Measurements from ENCODE around the gene LIM2. TPM values are rescaled to one million over a fixed set of nuclear protein-coding genes. Genes with fewer than 3 reads are reported as not detected.
A peak's percentile ranks its signal among the peaks of the same experiment; 100 is the strongest.

The LIM2 gene
- total and polyA plus RNA-seq, 9 of the 15 experiments (the other 6 are each of a cell fraction or from before 2014, with no cell fraction given) = 0.07 to 0.45 (median 0.18) TPM; not detected in 4

DNA sequence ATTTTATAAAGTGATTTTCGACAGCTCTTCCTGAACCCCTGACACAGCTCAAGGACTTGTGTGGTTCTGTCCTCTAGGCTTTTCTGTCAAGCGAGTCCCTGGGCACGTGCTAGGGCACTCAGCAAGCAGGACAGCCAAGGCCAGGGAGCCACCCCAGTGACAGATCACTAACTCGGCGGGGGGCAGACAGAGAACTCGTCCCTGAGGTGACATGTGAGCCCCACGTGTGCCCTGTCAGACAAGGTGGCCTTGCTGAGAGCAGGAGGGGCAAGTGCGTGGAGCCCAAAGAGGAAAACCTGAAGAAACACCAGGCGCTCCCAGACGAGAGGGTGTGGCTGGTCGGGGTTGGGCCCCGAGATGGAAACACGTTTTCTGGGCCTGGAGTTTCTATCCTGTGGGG is 26.5 kb downstream of the LIM2 start:
- ChIA-PET POLR2A (interaction anchor here (2.5 kb wide), 1 partner anchor 10 kb away, joined by 10 read pairs; no protein-coding TSS in a partner anchor), CTCF (ENCODE audit: low intra/inter-chr PET ratio) (no interaction called here)
- ATAC-seq (no peak), DNase-seq (ENCODE audit: extremely low read depth in 1 of 4, low spot score in 3 of 4) (no peak), FAIRE-seq (no peak)
- H3K4me2 ChIP-seq (ENCODE audit: insufficient read depth, low read length) = no peak overlapping the region
- H3K27ac ChIP-seq (ENCODE audit: extremely low read depth, low read depth, low read length) = no peak overlapping the region
- peaks cover 5% of the 10 kb centered on the region; the same call in 2 of the 3 replicates for H3K36me3 ChIP-seq (ENCODE audit: control insufficient read depth, insufficient read depth, low read length)
- H3K79me2 ChIP-seq (ENCODE audit: control insufficient read depth, insufficient read depth, low read length) = peaks cover 39% of the 10 kb centered on the region
- in situ Hi-C loops (cut with MboI) = no loop called here
- no peak for TF ChIP-seq DLX4 (CRISPR knock-in tag; IDR thresholded peaks at IDR 0.05)
- peak; percentile 21; the same call in 1 of the 2 replicates for TF ChIP-seq RBFOX2 (IDR thresholded peaks at IDR 0.05; ENCODE audit: low read depth, low read length)
- 75% methylated on average over 13 of the region's 13 CpGs for WGBS (ENCODE audit: insufficient coverage, low coverage, missing lambda C conversion rate)
- no TSS peak for BruUV-seq (replicated peaks)
- peaks cover 21 to 32% of the 10 kb centered on the region in 2 experiments for H3K4me1 ChIP-seq (replicated peaks in 1 of 2; ENCODE audit: control insufficient read depth in 2 of 2, insufficient read depth in 2 of 2, low read length in 2 of 2)
- H4K20me1 ChIP-seq (replicated peaks; ENCODE audit: control insufficient read depth, insufficient read depth, low read length) = no peaks in the 10 kb centered on the region
- H3K9me3 ChIP-seq (replicated peaks; ENCODE audit: control insufficient read depth, insufficient read depth, low read depth, low read length) = no peaks in the 10 kb centered on the region
- no peaks in the 10 kb centered on the region for H3K9me1 ChIP-seq (ENCODE audit: control insufficient read depth, insufficient read depth, low read length)
- no peaks in the 10 kb centered on the region for H3K27me3 ChIP-seq (ENCODE audit: control insufficient read depth in 2 of 2, insufficient read depth in 2 of 2, low read length in 2 of 2)
- no peak overlapping the region for H3K9ac ChIP-seq (ENCODE audit: insufficient read depth in 1 of 2, low read depth in 2 of 2, low read length in 2 of 2)
- intact Hi-C loops (cut with micrococcal nuclease) = no loop called here
- H3K4me3 ChIP-seq = no peak overlapping the region
- H2AFZ ChIP-seq (ENCODE audit: low read depth, low read length) = no peak overlapping the region

DNA sequence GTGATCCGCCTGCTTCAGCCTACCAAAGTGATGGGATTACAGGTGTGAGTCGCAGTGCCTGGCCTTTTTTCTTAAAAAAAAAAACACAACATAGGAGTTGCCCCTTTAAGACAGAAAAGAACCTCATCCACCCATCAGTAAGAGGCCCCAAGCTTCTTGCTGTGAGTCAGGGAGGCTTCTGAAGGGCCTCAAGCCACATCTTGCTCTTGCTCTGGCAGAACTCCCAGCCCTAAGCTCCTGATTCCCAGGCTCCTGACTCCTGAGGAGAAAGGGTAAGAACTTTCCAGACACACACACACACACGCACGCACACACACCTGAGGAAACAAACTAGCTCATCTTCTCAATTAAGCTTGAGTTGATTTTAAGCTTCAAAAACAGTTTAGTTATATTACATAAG is 28.5 kb downstream of the LIM2 start:
- DNase-seq (ENCODE audit: extremely low read depth in 1 of 4, low spot score in 3 of 4) = no peak
- Histone ChIP-seq H3K9me3 (replicated peaks; ENCODE audit: control insufficient read depth, insufficient read depth, low read depth, low read length) (no peaks in the 10 kb centered on the region), H3K27ac (ENCODE audit: extremely low read depth, low read depth, low read length) (no peak overlapping the region), H3K4me3 (no peak overlapping the region), H3K9ac (ENCODE audit: insufficient read depth in 1 of 2, low read depth in 2 of 2, low read length in 2 of 2) (peak overlapping the region in 1 of 2 experiments; percentile 0; a peak in 1 of 4 replicates), H2AFZ (ENCODE audit: low read depth, low read length) (no peak overlapping the region), H3K4me1 (replicated peaks in 1 of 2; ENCODE audit: control insufficient read depth in 2 of 2, insufficient read depth in 2 of 2, low read length in 2 of 2) (peaks cover 18 to 22% of the 10 kb centered on the region in 2 experiments; a peak in 4 of 5 replicates), H3K4me2 (ENCODE audit: insufficient read depth, low read length) (no peak overlapping the region), H4K20me1 (replicated peaks; ENCODE audit: control insufficient read depth, insufficient read depth, low read length) (0 out of 2 replicates have a peak, but pooled peaks cover 2% of the 10 kb centered on the region), H3K27me3 (ENCODE audit: control insufficient read depth in 2 of 2, insufficient read depth in 2 of 2, low read length in 2 of 2) (no peaks in the 10 kb centered on the region), H3K9me1 (ENCODE audit: control insufficient read depth, insufficient read depth, low read length) (no peaks in the 10 kb centered on the region), H3K36me3 (ENCODE audit: control insufficient read depth, insufficient read depth, low read length) (peaks cover 6% of the 10 kb centered on the region; the same call in 2 of the 3 replicates), H3K79me2 (ENCODE audit: control insufficient read depth, insufficient read depth, low read length) (peaks cover 32% of the 10 kb centered on the region)
- no peak for TF ChIP-seq SRSF7 (optimal IDR thresholded peaks at IDR 0.05; ENCODE audit: low read depth, low read length)
- TF ChIP-seq CBX1 (IDR thresholded peaks at IDR 0.05; ENCODE audit: low read depth) = no peak
- no peak for TF ChIP-seq ARHGAP35 (IDR thresholded peaks at IDR 0.05; ENCODE audit: partially characterized antibody)
- TF ChIP-seq CSDE1 (IDR thresholded peaks at IDR 0.05) = no peak
- no peak for TF ChIP-seq EP400 (IDR thresholded peaks at IDR 0.05)
- no peak for TF ChIP-seq ARNT (IDR thresholded peaks at IDR 0.05)
- intact Hi-C loops (cut with micrococcal nuclease) = no loop called here
- no TSS peak for BruUV-seq (replicated peaks)
- in situ Hi-C loops (cut with MboI) = no loop called here
- ChIA-PET CTCF (ENCODE audit: low intra/inter-chr PET ratio) (no interaction called here), POLR2A (interaction anchor here (0.7 to 1.4 kb wide), 6 partner anchors 9 to 49 kb away, joined by 3 to 5 read pairs (median 3); partner anchors contain the start of genes C19orf84, LIM2 and VSIG10L)
- FAIRE-seq = no peak
- no peak for ATAC-seq
- WGBS (ENCODE audit: insufficient coverage, low coverage, missing lambda C conversion rate) = 92% methylated on average over 4 of the region's 4 CpGs
